Tibial nerve (tissue), 4 donors: Measurements from ENCODE around the gene DOCK9. TPM values are rescaled to one million over a fixed set of nuclear protein-coding genes. Genes with fewer than 3 reads are reported as not detected.

Source experiments
- DNase-seq, 2 donors: peaks; one replicate each; pipeline ENCODE4 v3.0.0-alpha.2; 2019; ENCODE audit warnings: low spot score in 2 of 2
- H3K27ac ChIP-seq, 4 donors: fragments of 200-600 bp; sonication (generic) in 3 of 4; one replicate each; pipeline ENCODE4 v1.5.1; 2017 to 2019; ENCODE audit warnings: mild to moderate bottlenecking in 1 of 4
- H3K27me3 ChIP-seq, 2 donors: fragments of 200-600 bp; sonication (generic) in 1 of 2; one replicate each; pipeline versions ENCODE4 v1.5.1 to v1.6.0; 2017 to 2019
- H3K36me3 ChIP-seq, 3 donors: fragments of 200-600 bp; sonication (generic); one replicate each; pipeline ENCODE4 v1.5.1; 2018 to 2019
- H3K4me1 ChIP-seq, 4 donors: fragments of 200-600 bp; sonication (generic) in 3 of 4; one replicate each; pipeline ENCODE4 v1.5.1; 2017 to 2019
- H3K4me3 ChIP-seq, 4 donors: fragments of 200-600 bp; sonication (generic) in 3 of 4; one replicate each; pipeline ENCODE4 v1.5.1; 2017 to 2019; ENCODE audit warnings: mild to moderate bottlenecking in 1 of 4, moderate library complexity in 1 of 4
- H3K9me3 ChIP-seq, 4 donors: fragments of 200-600 bp; sonication (generic) in 3 of 4; one replicate each; pipeline ENCODE4 v1.5.1; 2017 to 2019
- CTCF ChIP-seq, 5 experiments: fragments of 200-600 bp in 3 of 5; fragments of 450-650 bp in 2 of 5; sonication (generic) in 3 of 5; IDR thresholded peaks; one replicate each; pipeline ENCODE4 v1.5.1; 2016 to 2019; ENCODE audit warnings: antibody characterized with exemption in 5 of 5, mild to moderate bottlenecking in 3 of 5, moderate library complexity in 2 of 5
- EP300 ChIP-seq, 2 donors: sonication (generic); formaldehyde crosslinking; IDR thresholded peaks; one replicate each; pipeline ENCODE4 v1.6.1; 2017; ENCODE audit warnings: antibody characterized with exemption in 2 of 2, mild to moderate bottlenecking in 1 of 2
- POLR2A ChIP-seq, 2 donors: fragments of 450-650 bp; IDR thresholded peaks; one replicate each; pipeline ENCODE4 v1.6.1; 2017; ENCODE audit warnings: antibody characterized with exemption in 2 of 2, mild to moderate bottlenecking in 2 of 2, moderate library complexity in 2 of 2
- WGBS, 2 donors: methylation state at CpG; one replicate each; pipeline ENCODE4 v1.1.5; 2018; 5-methylcytosine and 5-hydroxymethylcytosine counted together
- total RNA-seq, 4 donors: library from RNA; depleted of rRNA; stranded (reverse); fragments of >200 nt; gene quantifications; one replicate each; pipeline ENCODE4 v1.1.0, GENCODE V29; 2016

DOCK9 gene
- total RNA-seq, 4 donors from 2014 or later, result 147 to 258 (median 243) TPM

DNA sequence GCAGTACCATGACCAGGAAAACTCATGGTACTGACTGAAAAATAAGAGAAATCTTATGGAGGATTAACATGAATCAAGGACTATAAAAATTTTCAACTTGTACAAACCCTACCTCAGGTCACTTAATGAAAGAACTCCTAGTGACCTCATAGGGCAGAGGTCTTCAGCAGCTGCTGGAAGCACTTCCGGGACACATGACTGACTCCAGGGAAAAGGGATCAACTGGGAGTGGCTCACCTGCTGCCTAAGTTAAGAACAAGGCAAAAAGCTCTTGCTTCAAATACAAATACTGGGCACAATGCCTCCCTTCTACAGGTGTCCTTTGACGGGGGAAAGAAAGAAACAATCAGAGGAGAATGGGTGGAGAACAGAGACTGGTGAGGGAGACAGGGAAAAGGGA is 18.6 kb downstream of the DOCK9 start:
- Histone ChIP-seq H3K4me3 (no peak overlapping the region), H3K27me3 (no peaks in the 10 kb centered on the region), H3K27ac (peak overlapping the region in 1 of 4 donors; percentile 65), H3K9me3 (no peaks in the 10 kb centered on the region), H3K4me1 (peaks cover 0 to 68% (median 5%) of the 10 kb centered on the region in 4 donors), H3K36me3 (peaks cover 0 to 9% (median 0%) of the 10 kb centered on the region in 3 donors)
- 52 to 61% methylated on average over 2 of the region's 2 CpGs for WGBS, 2 donors
- TF ChIP-seq POLR2A (IDR thresholded peaks at IDR 0.05) (no peak), CTCF (IDR thresholded peaks at IDR 0.05) (no peak), EP300 (IDR thresholded peaks at IDR 0.05) (no peak)
- no peak for DNase-seq

GRCh38 chr13:98958443-98958794 is 19.4 kb downstream of the DOCK9 start:
- Histone ChIP-seq H3K27ac (peak overlapping the region in 1 of 4 donors; percentile 57), H3K4me1 (peaks cover 0 to 65% (median 5%) of the 10 kb centered on the region in 4 donors), H3K27me3 (no peaks in the 10 kb centered on the region), H3K4me3 (no peak overlapping the region), H3K36me3 (peaks cover 0 to 11% (median 0%) of the 10 kb centered on the region in 3 donors), H3K9me3 (no peaks in the 10 kb centered on the region)
- 86 to 90% methylated on average over 3 of the region's 3 CpGs for WGBS, 2 donors
- no peak for TF ChIP-seq CTCF (IDR thresholded peaks at IDR 0.05)
- TF ChIP-seq EP300 (IDR thresholded peaks at IDR 0.05), result no peak
- TF ChIP-seq POLR2A (IDR thresholded peaks at IDR 0.05), result no peak
- no peak for DNase-seq

DNA sequence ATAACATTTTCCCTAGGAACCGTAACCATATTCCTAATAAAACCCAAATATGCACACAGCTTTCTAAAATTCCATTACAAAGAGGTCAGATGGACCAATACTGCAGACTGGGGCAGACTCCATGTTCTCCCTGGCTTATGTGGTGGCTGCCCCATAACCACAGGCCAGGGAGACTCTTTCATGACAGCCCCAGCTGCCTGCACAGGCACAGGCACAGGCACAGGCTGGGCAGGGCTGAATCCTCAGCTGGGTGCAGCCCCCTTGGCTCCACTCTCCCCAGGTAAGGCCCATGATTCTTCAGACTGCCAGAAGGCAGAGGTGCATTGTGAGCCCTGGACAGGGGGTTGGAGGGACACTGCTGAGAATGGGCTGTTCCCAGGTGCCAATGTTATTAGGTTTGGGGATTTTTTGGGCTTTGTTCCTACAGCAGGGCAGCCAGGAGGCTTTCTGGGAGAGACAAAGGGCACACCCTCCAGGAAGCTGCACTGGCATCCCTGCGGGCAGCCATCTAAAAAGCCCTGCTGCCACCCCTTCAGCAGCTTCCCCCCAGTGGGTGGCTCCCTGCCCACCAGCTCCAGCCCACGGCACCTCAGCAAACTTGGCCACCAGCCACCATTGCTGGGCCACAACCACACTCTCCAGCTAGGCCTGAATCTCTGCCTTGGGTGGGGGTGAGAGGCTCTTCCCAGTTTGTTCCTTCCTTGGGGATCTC is 20.0 kb downstream of the DOCK9 start:
- TF ChIP-seq POLR2A (IDR thresholded peaks at IDR 0.05) (no peak), EP300 (IDR thresholded peaks at IDR 0.05) (no peak), CTCF (IDR thresholded peaks at IDR 0.05) (no peak)
- no peak overlapping the region for H3K4me3 ChIP-seq
- WGBS, 2 donors, result 61 to 66% methylated on average over 3 of the region's 3 CpGs
- H3K36me3 ChIP-seq, result peaks cover 0 to 11% (median 0%) of the 10 kb centered on the region in 3 donors
- no peaks in the 10 kb centered on the region for H3K27me3 ChIP-seq
- H3K4me1 ChIP-seq, result peaks cover 0 to 63% (median 3%) of the 10 kb centered on the region in 4 donors
- H3K9me3 ChIP-seq, result no peaks in the 10 kb centered on the region
- DNase-seq, result no peak
- H3K27ac ChIP-seq, result peak overlapping the region in 1 of 4 donors; percentile 57

- H3K4me3 ChIP-seq, result no peak overlapping the region
- H3K9me3 ChIP-seq, result no peaks in the 10 kb centered on the region
- peaks cover 0 to 37% (median 3%) of the 10 kb centered on the region in 4 donors for H3K4me1 ChIP-seq
- TF ChIP-seq CTCF (IDR thresholded peaks at IDR 0.05), result no peak
- TF ChIP-seq POLR2A (IDR thresholded peaks at IDR 0.05), result no peak
- TF ChIP-seq EP300 (IDR thresholded peaks at IDR 0.05), result no peak
- H3K27me3 ChIP-seq, result no peaks in the 10 kb centered on the region
- 81 to 85% methylated on average over 9 of the region's 9 CpGs for WGBS, 2 donors
- no peak overlapping the region for H3K27ac ChIP-seq
- peaks cover 0 to 21% (median 0%) of the 10 kb centered on the region in 3 donors for H3K36me3 ChIP-seq
- DNase-seq, result no peak
Observed at GRCh38 chr13:98955336-98955735, 22.5 kb downstream of the DOCK9 start.

DNA sequence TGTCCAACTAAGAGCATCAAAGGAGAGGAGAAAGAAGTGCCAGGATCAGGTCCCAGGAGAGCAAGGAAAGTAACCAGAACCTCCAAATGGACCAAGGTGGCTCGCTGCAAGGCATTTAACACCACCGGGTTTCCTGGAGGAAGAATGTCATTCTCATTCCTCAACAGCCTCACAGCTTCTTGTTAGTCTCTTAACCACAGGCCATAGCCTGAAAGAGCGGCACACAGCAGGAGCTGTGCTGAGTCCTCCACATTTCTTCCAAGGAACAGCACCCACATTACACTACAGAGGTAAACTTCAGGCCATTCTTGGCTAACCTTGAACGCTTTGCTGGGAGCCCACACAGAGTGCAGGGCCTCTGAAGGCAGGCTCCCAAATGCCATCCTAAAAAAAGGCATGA is 23.6 kb downstream of the DOCK9 start:
- DNase-seq, result no peak
- H3K27me3 ChIP-seq, result no peaks in the 10 kb centered on the region
- no peaks in the 10 kb centered on the region for H3K9me3 ChIP-seq
- peaks cover 0 to 21% (median 0%) of the 10 kb centered on the region in 3 donors for H3K36me3 ChIP-seq
- no peak for TF ChIP-seq CTCF (IDR thresholded peaks at IDR 0.05)
- no peak for TF ChIP-seq POLR2A (IDR thresholded peaks at IDR 0.05)
- TF ChIP-seq EP300 (IDR thresholded peaks at IDR 0.05), result no peak
- 70 to 74% methylated on average over 4 of the region's 4 CpGs for WGBS, 2 donors
- no peak overlapping the region for H3K4me3 ChIP-seq
- peaks cover 0 to 27% (median under 1%) of the 10 kb centered on the region in 4 donors for H3K4me1 ChIP-seq
- no peak overlapping the region for H3K27ac ChIP-seq
